ENCODE measurements around the gene PTCSC3. TPM values are rescaled to one million over a fixed set of nuclear protein-coding genes. Genes with fewer than 3 reads are reported as not detected.

The PTCSC3 gene
- total RNA-seq, 1 donor from 2014 or later: not detected

DNA sequence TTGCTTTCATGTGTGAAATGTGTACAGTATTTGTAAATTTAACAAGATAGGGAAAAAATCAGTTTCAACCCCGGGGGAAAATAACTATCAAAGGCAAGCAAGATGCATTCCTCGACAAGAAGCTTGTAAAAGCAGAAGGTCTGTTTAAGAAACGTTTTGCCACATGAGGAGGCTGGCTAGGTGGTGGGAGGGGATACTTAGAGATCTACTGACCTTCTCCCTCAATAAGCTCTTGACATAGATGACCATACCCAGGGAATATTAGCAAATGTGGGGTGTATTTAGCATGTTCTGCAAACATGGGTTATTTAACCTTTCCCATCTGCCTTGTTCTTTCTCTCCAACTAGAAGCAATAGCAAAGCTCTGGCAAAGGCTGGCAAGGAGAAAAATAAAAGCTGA, 4.9 kb downstream of the PTCSC3 start:
- Mint-ChIP-seq H3K9me3 (ENCODE audit: unreplicated experiment) (no peaks in the 10 kb centered on the region), H3K27ac (ENCODE audit: unreplicated experiment) (no peak overlapping the region), H3K36me3 (ENCODE audit: low read depth, unreplicated experiment) (no peaks in the 10 kb centered on the region), H3K27me3 (ENCODE audit: low read depth, unreplicated experiment) (no peaks in the 10 kb centered on the region), H3K4me1 (ENCODE audit: low read depth, unreplicated experiment) (no peaks in the 10 kb centered on the region), H3K4me3 (ENCODE audit: unreplicated experiment) (no peak overlapping the region)
- DNase-seq (ENCODE audit: low read depth) (no peak), FAIRE-seq (no peak)
- no peak overlapping the region for H3K4me3 ChIP-seq (ENCODE audit: insufficient read depth, low read depth, low read length)
- no peak overlapping the region for H3K9ac ChIP-seq (ENCODE audit: low read length)
- H3K36me3 ChIP-seq (ENCODE audit: insufficient read depth, low read length): no peaks in the 10 kb centered on the region
- H3K79me2 ChIP-seq (ENCODE audit: insufficient read depth, low read length): no peaks in the 10 kb centered on the region
- no peak overlapping the region for H3K27ac ChIP-seq (ENCODE audit: low read depth, low read length)
- TF ChIP-seq EZH2 (IDR thresholded peaks at IDR 0.05; ENCODE audit: insufficient read depth, low read length): no peak
- H3K9me3 ChIP-seq (ENCODE audit: insufficient read depth, low read depth, low read length): no peaks in the 10 kb centered on the region
- no peak overlapping the region for H2AFZ ChIP-seq (ENCODE audit: low read depth, low read length)
- H3K4me1 ChIP-seq (ENCODE audit: insufficient read depth, low read length): no peaks in the 10 kb centered on the region
- H3K27me3 ChIP-seq (ENCODE audit: insufficient read depth, low read length): no peaks in the 10 kb centered on the region
- no peaks in the 10 kb centered on the region for H4K20me1 ChIP-seq (ENCODE audit: insufficient read depth, low read length)
- H3K4me2 ChIP-seq (ENCODE audit: low read length): no peak overlapping the region

DNA sequence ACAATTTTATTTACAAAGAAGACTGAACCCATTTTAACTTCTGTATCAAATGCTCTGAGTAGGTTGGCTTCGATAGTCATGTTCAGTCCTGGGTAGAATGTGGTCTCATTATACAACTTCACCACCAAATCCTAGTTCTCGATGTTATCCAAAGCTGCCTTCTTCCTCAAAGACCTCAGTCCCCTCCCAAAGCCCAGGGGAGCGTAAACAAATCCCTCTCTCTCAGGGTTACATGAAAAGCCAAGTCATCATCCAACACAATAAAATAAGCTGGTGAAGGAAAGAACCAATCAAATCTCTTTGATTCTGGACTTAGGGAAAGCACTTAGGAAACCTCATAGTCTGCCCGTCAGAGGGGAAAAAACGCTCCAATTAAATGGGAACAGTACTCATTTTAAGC, 9.1 kb downstream of the PTCSC3 start:
- no peak overlapping the region for H3K4me3 ChIP-seq (ENCODE audit: insufficient read depth, low read depth, low read length)
- no peak overlapping the region for H3K27ac ChIP-seq (ENCODE audit: low read depth, low read length)
- Mint-ChIP-seq H3K4me1 (ENCODE audit: low read depth, unreplicated experiment) (no peaks in the 10 kb centered on the region), H3K36me3 (ENCODE audit: low read depth, unreplicated experiment) (no peaks in the 10 kb centered on the region), H3K4me3 (ENCODE audit: unreplicated experiment) (no peak overlapping the region), H3K27ac (ENCODE audit: unreplicated experiment) (no peak overlapping the region), H3K9me3 (ENCODE audit: unreplicated experiment) (no peaks in the 10 kb centered on the region), H3K27me3 (ENCODE audit: low read depth, unreplicated experiment) (no peaks in the 10 kb centered on the region)
- H2AFZ ChIP-seq (ENCODE audit: low read depth, low read length): no peak overlapping the region
- no peaks in the 10 kb centered on the region for H3K36me3 ChIP-seq (ENCODE audit: insufficient read depth, low read length)
- no peak for FAIRE-seq
- no peak for DNase-seq (ENCODE audit: low read depth)
- H3K4me1 ChIP-seq (ENCODE audit: insufficient read depth, low read length): no peaks in the 10 kb centered on the region
- H3K4me2 ChIP-seq (ENCODE audit: low read length): no peak overlapping the region
- no peaks in the 10 kb centered on the region for H3K9me3 ChIP-seq (ENCODE audit: insufficient read depth, low read depth, low read length)
- no peak for TF ChIP-seq EZH2 (IDR thresholded peaks at IDR 0.05; ENCODE audit: insufficient read depth, low read length)
- TF ChIP-seq, protein P1, sequence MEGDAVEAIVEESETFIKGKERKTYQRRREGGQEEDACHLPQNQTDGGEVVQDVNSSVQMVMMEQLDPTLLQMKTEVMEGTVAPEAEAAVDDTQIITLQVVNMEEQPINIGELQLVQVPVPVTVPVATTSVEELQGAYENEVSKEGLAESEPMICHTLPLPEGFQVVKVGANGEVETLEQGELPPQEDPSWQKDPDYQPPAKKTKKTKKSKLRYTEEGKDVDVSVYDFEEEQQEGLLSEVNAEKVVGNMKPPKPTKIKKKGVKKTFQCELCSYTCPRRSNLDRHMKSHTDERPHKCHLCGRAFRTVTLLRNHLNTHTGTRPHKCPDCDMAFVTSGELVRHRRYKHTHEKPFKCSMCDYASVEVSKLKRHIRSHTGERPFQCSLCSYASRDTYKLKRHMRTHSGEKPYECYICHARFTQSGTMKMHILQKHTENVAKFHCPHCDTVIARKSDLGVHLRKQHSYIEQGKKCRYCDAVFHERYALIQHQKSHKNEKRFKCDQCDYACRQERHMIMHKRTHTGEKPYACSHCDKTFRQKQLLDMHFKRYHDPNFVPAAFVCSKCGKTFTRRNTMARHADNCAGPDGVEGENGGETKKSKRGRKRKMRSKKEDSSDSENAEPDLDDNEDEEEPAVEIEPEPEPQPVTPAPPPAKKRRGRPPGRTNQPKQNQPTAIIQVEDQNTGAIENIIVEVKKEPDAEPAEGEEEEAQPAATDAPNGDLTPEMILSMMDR (IDR thresholded peaks at IDR 0.05; ENCODE audit: insufficient read depth, low read depth, low read length): no peak
- no peaks in the 10 kb centered on the region for H3K79me2 ChIP-seq (ENCODE audit: insufficient read depth, low read length)
- no peak overlapping the region for H3K9ac ChIP-seq (ENCODE audit: low read length)
- H4K20me1 ChIP-seq (ENCODE audit: insufficient read depth, low read length): no peaks in the 10 kb centered on the region
- H3K27me3 ChIP-seq (ENCODE audit: insufficient read depth, low read length): no peaks in the 10 kb centered on the region

DNA sequence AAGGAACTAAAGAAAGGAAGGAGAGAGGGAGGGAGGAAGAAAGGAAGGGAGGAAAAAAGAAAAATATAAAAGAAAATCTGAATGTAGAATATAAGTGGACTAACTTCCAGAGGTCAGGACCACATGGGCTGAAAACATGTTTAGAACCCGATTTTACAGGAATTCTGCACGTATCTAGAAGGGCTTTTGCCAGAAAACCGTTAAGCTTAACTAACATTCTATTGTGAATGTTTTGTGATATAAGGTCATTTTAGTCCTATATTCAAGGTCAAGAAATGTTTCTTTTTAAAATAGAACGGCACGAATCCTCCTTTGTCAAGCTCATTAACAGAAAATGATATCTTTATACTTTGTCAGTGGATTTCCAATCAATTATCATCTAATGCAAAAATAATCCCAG, 13.1 kb downstream of the PTCSC3 start:
- DNase-seq (ENCODE audit: low read depth) (no peak), FAIRE-seq (no peak)
- no peaks in the 10 kb centered on the region for H4K20me1 ChIP-seq (ENCODE audit: insufficient read depth, low read length)
- no peak overlapping the region for H3K4me3 ChIP-seq (ENCODE audit: insufficient read depth, low read depth, low read length)
- no peak overlapping the region for H2AFZ ChIP-seq (ENCODE audit: low read depth, low read length)
- H3K79me2 ChIP-seq (ENCODE audit: insufficient read depth, low read length): no peaks in the 10 kb centered on the region
- Mint-ChIP-seq H3K4me1 (ENCODE audit: low read depth, unreplicated experiment) (no peaks in the 10 kb centered on the region), H3K4me3 (ENCODE audit: unreplicated experiment) (no peak overlapping the region), H3K9me3 (ENCODE audit: unreplicated experiment) (no peaks in the 10 kb centered on the region), H3K27me3 (ENCODE audit: low read depth, unreplicated experiment) (peaks cover 3% of the 10 kb centered on the region), H3K36me3 (ENCODE audit: low read depth, unreplicated experiment) (peaks cover 1% of the 10 kb centered on the region), H3K27ac (ENCODE audit: unreplicated experiment) (no peak overlapping the region)
- no peaks in the 10 kb centered on the region for H3K9me3 ChIP-seq (ENCODE audit: insufficient read depth, low read depth, low read length)
- no peaks in the 10 kb centered on the region for H3K4me1 ChIP-seq (ENCODE audit: insufficient read depth, low read length)
- H3K4me2 ChIP-seq (ENCODE audit: low read length): no peak overlapping the region
- no peaks in the 10 kb centered on the region for H3K27me3 ChIP-seq (ENCODE audit: insufficient read depth, low read length)
- no peak overlapping the region for H3K27ac ChIP-seq (ENCODE audit: low read depth, low read length)
- no peaks in the 10 kb centered on the region for H3K36me3 ChIP-seq (ENCODE audit: insufficient read depth, low read length)
- TF ChIP-seq, protein P1 (IDR thresholded peaks at IDR 0.05; ENCODE audit: insufficient read depth, low read depth, low read length): no peak
- TF ChIP-seq EZH2 (IDR thresholded peaks at IDR 0.05; ENCODE audit: insufficient read depth, low read length): no peak
- no peak overlapping the region for H3K9ac ChIP-seq (ENCODE audit: low read length)

Measured in astrocyte (in vitro differentiated cells and primary cell).